Heart right ventricle (tissue), 16 donors: ENCODE data around the gene PYGB. TPM values are rescaled to one million over a fixed set of nuclear protein-coding genes. Genes with fewer than 3 reads are reported as not detected.

Experiments used
- ATAC-seq, 8 donors: fragments of 200-7000 bp; cut with Tn5 transposase; one replicate each; pipeline ENCODE4 v1.9.1; 2020; ENCODE audit warnings: mild to moderate bottlenecking in 8 of 8, moderate library complexity in 8 of 8, moderate number of reproducible peaks in 1 of 8
- DNase-seq, 2 donors: peaks; one replicate each; pipeline ENCODE4 v3.0.0-alpha.2; 2020
- H3K27ac ChIP-seq, 10 donors: fragments of 200-600 bp; sonication (generic) in 2 of 10; one replicate each; pipeline versions ENCODE4 v1.5.0 to v1.8.0; 2020 to 2022; ENCODE audit warnings: mild to moderate bottlenecking in 3 of 10
- H3K27me3 ChIP-seq, 7 donors: fragments of 200-600 bp; one replicate each; pipeline ENCODE4 v1.8.0; 2021 to 2022; ENCODE audit warnings: mild to moderate bottlenecking in 2 of 7
- H3K36me3 ChIP-seq, 9 donors: fragments of 200-600 bp; sonication (generic) in 1 of 9; one replicate each; pipeline versions ENCODE4 v1.5.0 to v1.8.0; 2020 to 2022; ENCODE audit warnings: mild to moderate bottlenecking in 2 of 9
- H3K4me1 ChIP-seq, 9 donors: fragments of 200-600 bp; sonication (generic) in 1 of 9; one replicate each; pipeline versions ENCODE4 v1.5.0 to v1.8.0; 2020 to 2022; ENCODE audit warnings: mild to moderate bottlenecking in 4 of 9
- H3K4me3 ChIP-seq, 10 donors: fragments of 200-600 bp; sonication (generic) in 2 of 10; one replicate each; pipeline versions ENCODE4 v1.5.0 to v1.8.0; 2020 to 2022; ENCODE audit warnings: mild to moderate bottlenecking in 7 of 10, moderate library complexity in 2 of 10
- H3K9me3 ChIP-seq, 11 donors: fragments of 200-600 bp in 10 of 11; sonication (generic) in 2 of 11; one replicate each; pipeline versions ENCODE4 v1.5.0 to v1.8.0; 2013 to 2022; ENCODE audit warnings: mild to moderate bottlenecking in 2 of 11, control low read depth in 1 of 11, moderate library complexity in 1 of 11
- WGBS, 2 donors: extraction: QIAGEN DNeasy Blood & Tissue Kit; methylation state at CpG; one replicate each; pipeline ENCODE4 v1.1.7; 2013; ENCODE audit warnings: inconsistent platforms in 1 of 2; 5-methylcytosine and 5-hydroxymethylcytosine counted together
- intact Hi-C, 10 donors: fragments of 100-400 bp; cut with DNase I; formaldehyde crosslinking; loops; one replicate each; pipeline versions ENCODE4 v1.11.1 to v1.14.2; 2022
- polyA plus RNA-seq, 2 donors: library from polyadenylated mRNA; stranded (reverse); fragments of 200-250 nt; gene quantifications; one replicate each; pipeline ENCODE4 v1.2.3, GENCODE V29; 2013
- total RNA-seq, 10 donors: library from RNA; stranded (reverse); fragmentation: NEBNext Ultra II Directional in 3 of 10; extraction: Animal tissue kit (Norgen Biotek cat#: 25700) in 3 of 10; gene quantifications; one replicate each; pipeline versions ENCODE4 v1.2.1 to v1.2.4, GENCODE V29; 2021 to 2023
- TF ChIP-seq, protein P1 (sequence below), 9 donors: fragments of 200-600 bp; sonication (generic) in 2 of 9; IDR thresholded peaks; one replicate each; pipeline versions ENCODE4 v1.5.0 to v1.8.0; 2021 to 2022; ENCODE audit warnings: antibody characterized with exemption in 9 of 9, mild to moderate bottlenecking in 5 of 9, moderate library complexity in 1 of 9
- donor health status: Arrhythmogenic right ventricular cardiomyopathy.
- donor health status: ischemic (EF 13 %, LVEDD 7.1; RV severe dilation, severe dysfunction).
- donor health status: healthy with polysubstance abuse.
- donor health status: DM: no; HTN: yes; CAD: no.
- donor health status: DM: no; HTN: no; CAD: no.
- donor health status: ischemic (EF 25% LVEDD 6.9; RV normal size, moderate dysfunction).
- donor health status: ischemic (EF 25% LVEDD 5.7; RV mildly dilated, moderate dysfunction).
- donor health status: healthy.
- donor health status: DM: yes; HTN: yes; CAD: no.
- donor health status: Ischemic cardiomyopathy.
- donor health status: ischemic (EF 35%, LVEDD 5.7; RV mildly dilated, moderate dysfunction).
- donor health status: nonischemic (EF 11% LVEDD 7.7; RV severe dilation, severe dysfunction).
- donor health status: DM: yes; HTN: yes; CAD: no.
- donor health status: PGD.
- donor health status: ischemic (EF 29% LVEDD 5.4; RV normal size, mild dysfunction).
- donor health status: nonischemic (EF 23%, LVEDD 6.1; RV moderate dilation, normal function).

Gene PYGB
- total and polyA plus RNA-seq, 12 donors = 83.1 to 462 (median 269) TPM

DNA sequence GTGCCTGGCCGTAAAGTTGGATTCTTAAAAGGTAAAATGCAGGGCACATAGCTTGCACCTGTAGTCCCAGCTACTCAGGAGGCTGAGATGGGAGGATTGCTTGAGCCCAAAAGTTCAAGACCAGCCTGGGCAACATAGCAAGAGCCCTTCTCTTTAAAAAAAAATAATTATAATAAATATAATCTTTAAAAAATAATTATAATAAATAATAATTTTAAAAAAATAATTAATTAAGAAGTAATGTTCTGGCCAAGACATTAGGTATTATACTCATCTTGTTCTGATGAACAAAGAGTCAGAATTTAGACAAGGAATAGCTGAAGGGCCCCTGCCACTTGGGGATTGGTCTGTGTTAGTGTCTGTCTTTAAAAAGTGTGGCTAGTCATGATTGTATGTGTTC lies 38.5 kb upstream of the PYGB start:
- peaks cover 0 to 33% (median 17%) of the 10 kb centered on the region in 9 donors for H3K4me1 ChIP-seq
- H3K9me3 ChIP-seq = no peaks in the 10 kb centered on the region
- DNase-seq (no peak), ATAC-seq (no peak)
- H3K27ac ChIP-seq = no peak overlapping the region
- WGBS, 2 donors = 94 to 96% methylated on average over 1 of the region's 1 CpG
- H3K4me3 ChIP-seq = no peak overlapping the region
- TF ChIP-seq, protein P1, sequence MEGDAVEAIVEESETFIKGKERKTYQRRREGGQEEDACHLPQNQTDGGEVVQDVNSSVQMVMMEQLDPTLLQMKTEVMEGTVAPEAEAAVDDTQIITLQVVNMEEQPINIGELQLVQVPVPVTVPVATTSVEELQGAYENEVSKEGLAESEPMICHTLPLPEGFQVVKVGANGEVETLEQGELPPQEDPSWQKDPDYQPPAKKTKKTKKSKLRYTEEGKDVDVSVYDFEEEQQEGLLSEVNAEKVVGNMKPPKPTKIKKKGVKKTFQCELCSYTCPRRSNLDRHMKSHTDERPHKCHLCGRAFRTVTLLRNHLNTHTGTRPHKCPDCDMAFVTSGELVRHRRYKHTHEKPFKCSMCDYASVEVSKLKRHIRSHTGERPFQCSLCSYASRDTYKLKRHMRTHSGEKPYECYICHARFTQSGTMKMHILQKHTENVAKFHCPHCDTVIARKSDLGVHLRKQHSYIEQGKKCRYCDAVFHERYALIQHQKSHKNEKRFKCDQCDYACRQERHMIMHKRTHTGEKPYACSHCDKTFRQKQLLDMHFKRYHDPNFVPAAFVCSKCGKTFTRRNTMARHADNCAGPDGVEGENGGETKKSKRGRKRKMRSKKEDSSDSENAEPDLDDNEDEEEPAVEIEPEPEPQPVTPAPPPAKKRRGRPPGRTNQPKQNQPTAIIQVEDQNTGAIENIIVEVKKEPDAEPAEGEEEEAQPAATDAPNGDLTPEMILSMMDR (IDR thresholded peaks at IDR 0.05) = no peak
- peaks cover 0 to 63% (median 32%) of the 10 kb centered on the region in 9 donors for H3K36me3 ChIP-seq
- H3K27me3 ChIP-seq = no peaks in the 10 kb centered on the region
- intact Hi-C loops = no loop called here

GRCh38 chr20:25209911-25210310 lies 38.0 kb upstream of the PYGB start:
- WGBS, 2 donors = 95 to 98% methylated on average over 12 of the region's 12 CpGs
- H3K27me3 ChIP-seq = no peaks in the 10 kb centered on the region
- peaks cover 0 to 68% (median 35%) of the 10 kb centered on the region in 9 donors for H3K36me3 ChIP-seq
- ATAC-seq = no peak
- TF ChIP-seq, protein P1 (IDR thresholded peaks at IDR 0.05) = no peak
- intact Hi-C loops = no loop called here
- no peak overlapping the region for H3K27ac ChIP-seq
- H3K9me3 ChIP-seq = no peaks in the 10 kb centered on the region
- H3K4me3 ChIP-seq = no peak overlapping the region
- DNase-seq = no peak
- H3K4me1 ChIP-seq = peaks cover 0 to 28% (median 12%) of the 10 kb centered on the region in 9 donors

DNA sequence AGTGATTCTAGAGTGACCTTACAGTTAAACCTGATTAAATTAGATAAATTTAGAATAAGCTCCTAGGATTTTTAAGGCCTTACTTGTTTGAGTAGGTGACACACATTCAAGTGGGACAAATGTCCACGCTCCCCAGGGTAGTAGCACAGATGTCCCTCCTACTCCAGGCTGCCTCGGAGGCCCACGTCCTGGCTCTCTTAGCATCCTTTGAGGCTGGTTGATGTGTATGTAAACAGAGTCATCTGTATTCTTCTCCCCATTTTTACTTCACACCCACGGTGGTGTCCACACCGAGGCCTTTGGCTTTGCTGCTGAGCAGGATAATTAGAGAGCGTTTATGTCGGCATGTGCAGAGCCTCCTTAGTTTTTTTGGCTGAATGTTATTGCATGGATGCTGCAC lies 36.6 kb upstream of the PYGB start:
- intact Hi-C loops = no loop called here
- 82 to 89% methylated on average over 7 of the region's 7 CpGs for WGBS, 2 donors
- Histone ChIP-seq H3K4me3 (no peak overlapping the region), H3K36me3 (peaks cover 0 to 74% (median 44%) of the 10 kb centered on the region in 9 donors), H3K27me3 (no peaks in the 10 kb centered on the region), H3K9me3 (no peaks in the 10 kb centered on the region), H3K4me1 (peaks cover 0 to 27% (median 7%) of the 10 kb centered on the region in 9 donors), H3K27ac (no peak overlapping the region)
- ATAC-seq (no peak), DNase-seq (no peak)
- TF ChIP-seq, protein P1 (IDR thresholded peaks at IDR 0.05) = no peak

- no peaks in the 10 kb centered on the region for H3K27me3 ChIP-seq
- TF ChIP-seq, protein P1 (IDR thresholded peaks at IDR 0.05) = no peak
- no peaks in the 10 kb centered on the region for H3K9me3 ChIP-seq
- H3K4me1 ChIP-seq = peaks cover 0 to 33% (median 14%) of the 10 kb centered on the region in 9 donors
- WGBS, 2 donors = 84 to 92% methylated on average over 5 of the region's 5 CpGs
- intact Hi-C loops = no loop called here
- no peak for DNase-seq
- no peak overlapping the region for H3K4me3 ChIP-seq
- no peak for ATAC-seq
- H3K36me3 ChIP-seq = peaks cover 0 to 80% (median 51%) of the 10 kb centered on the region in 9 donors
- H3K27ac ChIP-seq = no peak overlapping the region
Observed at GRCh38 chr20:25212242-25212641, 35.6 kb upstream of the PYGB start.
